Measurements from ENCODE around the gene GPC3. TPM values are rescaled to one million over a fixed set of nuclear protein-coding genes. Genes with fewer than 3 reads are reported as not detected.
"Not testable (repeated sequence)": the region's sequence is repeated elsewhere in the genome, so short reads cannot be mapped to it uniquely, and the experiment has no call there.

The GPC3 gene
- polyA plus RNA-seq, 10 donors: 333 to 857 (median 404) TPM

- no peak for DNase-seq
These were observed 15.2 kb upstream of the GPC3 start for GRCh38 chrX:134000260-134001245.

- DNase-seq: peak in 1 of 3 donors; percentile 71
These were observed 13.8 kb upstream of the GPC3 start for GRCh38 chrX:133999031-133999705.

- DNase-seq: no peak
These were observed 10.4 kb upstream of the GPC3 start for GRCh38 chrX:133995759-133996158.

GRCh38 chrX:133994576-133994975 lies 9.2 kb upstream of the GPC3 start:
- no peak for DNase-seq

GRCh38 chrX:133992882-133993281 lies 7.5 kb upstream of the GPC3 start:
- DNase-seq: no peak

GRCh38 chrX:133991814-133992213 lies 6.4 kb upstream of the GPC3 start:
- no peak for DNase-seq

GRCh38 chrX:133991057-133991456 lies 5.7 kb upstream of the GPC3 start:
- DNase-seq: not testable (repeated sequence)

GRCh38 chrX:133989993-133990392 lies 4.6 kb upstream of the GPC3 start:
- DNase-seq: no peak

GRCh38 chrX:133989490-133989889 lies 4.1 kb upstream of the GPC3 start:
- DNase-seq: no peak

GRCh38 chrX:133988010-133988409 lies 2.6 kb upstream of the GPC3 start:
- no peak for DNase-seq

GRCh38 chrX:133987188-133987587 lies 1.8 kb upstream of the GPC3 start:
- no peak for DNase-seq

GRCh38 chrX:133985967-133986683 lies 731 bp upstream of the GPC3 start:
- peak in 1 of 3 donors; percentile 52 for DNase-seq

GRCh38 chrX:133984857-133985163 lies 584 bp downstream of the GPC3 start:
- no peak for DNase-seq

- peak in 1 of 3 donors; percentile 58 for DNase-seq
These were observed 1.2 kb downstream of the GPC3 start for GRCh38 chrX:133983974-133984845.

GRCh38 chrX:133983256-133983973 lies 2.0 kb downstream of the GPC3 start:
- DNase-seq: peak in 1 of 3 donors; percentile 75

GRCh38 chrX:133981924-133982323 lies 3.5 kb downstream of the GPC3 start:
- DNase-seq: peak in 1 of 3 donors; percentile 54

GRCh38 chrX:133980832-133981588 lies 4.4 kb downstream of the GPC3 start:
- DNase-seq: peak in 1 of 3 donors; percentile 31

- peak; percentile 59 to 79 (median 61) for DNase-seq
These were observed 5.0 kb downstream of the GPC3 start for GRCh38 chrX:133980406-133980805.

GRCh38 chrX:133979641-133980230 lies 5.7 kb downstream of the GPC3 start:
- no peak for DNase-seq
